ENCODE results near the gene RCSD1. TPM values are rescaled to one million over a fixed set of nuclear protein-coding genes. Genes with fewer than 3 reads are reported as not detected.

RCSD1 gene
- total RNA-seq, 1 experiment from 2014 or later: not detected

DNA sequence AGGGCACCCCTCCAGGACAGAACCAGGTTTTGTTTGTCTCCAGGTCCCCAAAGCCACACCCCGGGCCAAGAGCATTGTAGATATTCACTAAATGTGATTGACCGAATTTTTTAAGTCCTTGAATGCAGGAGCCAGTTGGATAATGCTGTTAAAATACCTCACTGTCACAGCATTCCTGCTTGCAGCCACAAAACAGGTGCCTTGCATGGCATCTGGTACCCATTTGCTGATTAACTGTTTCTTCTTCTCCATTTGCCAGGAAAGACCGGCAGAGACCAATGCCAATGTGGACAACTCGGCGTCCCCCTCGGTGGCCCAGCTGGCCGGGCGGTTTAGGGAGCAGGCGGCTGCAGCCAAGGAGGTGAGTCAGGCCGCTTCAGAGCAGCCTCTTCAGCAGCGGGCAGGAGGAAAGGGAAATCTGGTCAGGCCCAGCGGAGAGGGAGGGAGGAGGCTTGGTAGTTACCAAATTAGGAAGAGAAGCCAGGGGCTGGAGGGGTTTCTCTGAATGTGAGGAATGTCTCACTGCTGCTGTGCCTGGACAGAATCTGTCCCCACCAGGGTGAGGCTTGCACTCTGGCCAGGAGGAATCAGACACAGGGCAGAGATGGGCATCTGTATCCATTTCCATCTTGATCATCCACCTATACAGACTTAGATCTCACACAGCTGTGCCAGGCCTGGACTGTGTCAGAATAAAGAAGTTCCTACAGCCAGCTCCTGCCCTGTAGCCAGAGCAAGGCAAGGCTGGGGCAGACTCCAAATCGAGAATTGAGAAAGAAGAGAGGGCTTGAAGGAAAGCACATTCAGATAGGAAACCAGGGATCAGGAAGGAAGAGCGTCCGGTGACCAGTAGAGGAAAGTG is 53.8 kb downstream of the RCSD1 start:
- DNase-seq (ENCODE audit: low read depth): peak; percentile 54

GRCh38 chr1:167685844-167686243 is 55.8 kb downstream of the RCSD1 start:
- DNase-seq (ENCODE audit: low read depth): no peak

GRCh38 chr1:167687919-167688519 is 58.0 kb downstream of the RCSD1 start:
- DNase-seq (ENCODE audit: low read depth): peak; percentile 67

DNA sequence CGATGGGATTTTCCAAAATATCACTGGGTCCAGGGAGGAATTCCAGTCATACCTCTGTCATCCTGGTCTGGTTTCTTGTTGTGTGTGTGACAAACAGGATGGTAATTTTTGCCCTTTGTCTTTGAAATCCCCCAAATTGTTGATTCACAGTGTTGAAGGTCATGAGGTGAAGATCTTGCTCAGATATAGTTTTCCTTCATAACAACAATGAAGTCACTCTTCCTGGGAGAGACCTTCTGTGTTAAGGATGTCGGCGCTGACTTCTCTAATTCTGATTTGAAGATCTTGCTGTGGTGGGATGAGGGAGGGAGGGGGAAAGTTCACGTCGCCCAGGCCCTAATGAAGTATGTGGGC is 59.5 kb downstream of the RCSD1 start:
- peak; percentile 26 for DNase-seq (ENCODE audit: low read depth)

GRCh38 chr1:167690053-167690452 is 60.0 kb downstream of the RCSD1 start:
- no peak for DNase-seq (ENCODE audit: low read depth)

- DNase-seq (ENCODE audit: low read depth): no peak
These were observed 63.5 kb downstream of the RCSD1 start for GRCh38 chr1:167693425-167694045.

- no peak for DNase-seq (ENCODE audit: low read depth)
These were observed 64.7 kb downstream of the RCSD1 start for GRCh38 chr1:167694691-167695090.

GRCh38 chr1:167695147-167695546 is 65.1 kb downstream of the RCSD1 start:
- DNase-seq (ENCODE audit: low read depth): no peak

DNA sequence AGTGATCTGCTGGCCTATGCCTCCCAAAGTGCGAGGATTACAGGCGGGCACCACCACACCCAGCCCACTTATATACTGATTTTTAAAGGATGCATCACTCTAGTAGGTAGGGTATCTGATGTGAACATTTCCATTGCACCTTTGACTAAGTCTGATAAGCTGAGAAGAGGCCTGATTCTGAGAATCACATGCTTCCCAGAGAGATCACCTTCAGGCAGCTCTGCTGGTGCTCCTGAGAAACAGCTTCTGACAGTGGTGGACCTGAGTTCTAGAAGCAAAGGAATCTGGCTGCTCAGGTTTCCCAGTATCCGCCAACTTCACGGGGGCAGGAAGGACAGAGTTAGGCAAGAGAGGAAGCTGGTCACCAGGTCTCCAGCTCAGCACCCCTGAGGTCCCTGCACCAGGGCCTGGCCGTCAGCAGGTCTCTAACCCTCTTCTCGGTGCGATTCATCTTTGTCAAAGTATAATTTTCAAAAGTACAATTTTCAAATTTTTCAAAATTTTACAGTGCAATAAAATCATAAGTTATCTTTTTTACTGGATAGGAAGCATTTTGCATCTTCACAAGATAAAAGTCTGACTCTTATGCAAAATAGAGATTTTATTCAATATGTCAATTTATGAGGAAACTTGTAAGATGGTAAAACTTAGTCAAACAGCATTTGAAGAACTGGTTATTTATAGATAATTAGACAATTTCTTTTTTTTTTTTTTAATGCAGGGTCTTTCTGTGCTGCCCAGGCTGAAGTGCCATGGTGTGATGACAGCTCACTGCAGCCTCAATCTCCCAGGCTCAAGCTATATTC is 65.9 kb downstream of the RCSD1 start:
- no peak for DNase-seq (ENCODE audit: low read depth)

GRCh38 chr1:167697667-167698141 is 67.7 kb downstream of the RCSD1 start:
- no peak for DNase-seq (ENCODE audit: low read depth)

GRCh38 chr1:167698313-167698712 is 68.3 kb downstream of the RCSD1 start:
- DNase-seq (ENCODE audit: low read depth): no peak

- DNase-seq (ENCODE audit: low read depth): no peak
These were observed 71.5 kb downstream of the RCSD1 start for GRCh38 chr1:167701510-167701909.

GRCh38 chr1:167703557-167703956 is 73.5 kb downstream of the RCSD1 start:
- DNase-seq (ENCODE audit: low read depth): no peak

- DNase-seq (ENCODE audit: low read depth): no peak
These were observed 74.7 kb downstream of the RCSD1 start for GRCh38 chr1:167704715-167705114.

GRCh38 chr1:167705250-167705649 is 75.2 kb downstream of the RCSD1 start:
- DNase-seq (ENCODE audit: low read depth): no peak

DNA sequence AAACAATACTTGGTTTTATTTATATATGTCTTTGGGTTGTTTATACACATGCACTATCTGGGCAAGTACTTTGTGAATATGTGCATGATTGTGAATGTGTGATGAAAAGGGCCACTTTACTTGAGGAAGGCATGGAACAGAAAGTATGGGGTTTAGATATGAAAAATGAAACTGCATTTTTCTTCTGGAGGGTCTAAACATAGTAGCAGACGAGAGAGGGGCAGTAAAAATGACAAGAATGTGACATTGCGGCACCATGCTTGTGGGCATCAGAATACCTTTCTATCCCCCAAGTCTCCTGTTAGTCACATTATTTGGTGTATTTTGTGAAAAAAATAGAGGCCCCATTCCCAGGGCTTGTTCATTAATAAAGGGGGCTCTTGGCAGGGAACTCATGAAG is 76.3 kb downstream of the RCSD1 start:
- no peak for DNase-seq (ENCODE audit: low read depth)

DNA sequence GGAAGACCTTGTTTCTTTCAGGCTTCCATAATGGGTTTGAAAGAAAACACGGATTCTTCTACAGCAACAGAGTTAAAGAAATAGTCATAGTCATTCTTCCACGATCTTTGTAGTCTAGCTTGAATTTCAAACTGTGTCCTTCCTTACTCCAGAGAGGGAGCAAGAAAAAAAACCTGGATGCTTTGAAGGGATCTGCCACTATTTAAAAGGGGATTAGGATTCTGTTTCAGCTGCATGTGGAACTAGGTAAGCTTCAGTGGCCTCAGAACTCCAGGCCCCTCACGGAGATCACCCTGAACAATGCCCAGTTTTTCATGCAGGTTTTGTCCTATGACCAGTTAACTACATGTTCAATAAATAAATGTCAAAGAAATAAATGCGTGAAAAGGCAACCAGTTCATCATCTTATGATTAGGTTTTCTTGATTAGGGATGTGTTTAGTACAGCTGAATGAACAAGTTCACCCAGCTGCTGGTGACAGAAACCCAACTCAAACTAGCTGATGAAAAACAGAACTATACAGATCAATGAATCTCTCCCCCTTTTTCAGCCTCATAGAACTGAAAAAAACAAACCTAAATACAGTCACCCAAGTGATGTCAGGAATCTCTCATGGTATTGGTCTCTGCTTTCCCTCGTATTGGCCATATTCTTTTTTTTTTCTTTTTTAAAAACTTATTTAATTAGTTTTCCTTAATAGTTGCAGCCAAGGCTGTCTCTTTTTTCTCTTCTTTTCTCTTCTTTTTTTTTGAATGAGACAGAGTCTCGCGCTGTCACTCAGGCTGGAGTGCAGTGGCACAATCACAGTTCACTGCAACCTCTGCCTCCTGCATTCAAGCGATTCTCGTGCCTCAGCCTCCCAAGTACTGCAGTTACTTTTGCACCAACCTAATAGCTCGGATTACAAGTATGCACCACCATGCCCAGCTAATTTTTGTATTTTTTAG is 77.2 kb downstream of the RCSD1 start:
- DNase-seq (ENCODE audit: low read depth): no peak

- no peak for DNase-seq (ENCODE audit: low read depth)
These were observed 77.9 kb downstream of the RCSD1 start for GRCh38 chr1:167707942-167708341.

DNA sequence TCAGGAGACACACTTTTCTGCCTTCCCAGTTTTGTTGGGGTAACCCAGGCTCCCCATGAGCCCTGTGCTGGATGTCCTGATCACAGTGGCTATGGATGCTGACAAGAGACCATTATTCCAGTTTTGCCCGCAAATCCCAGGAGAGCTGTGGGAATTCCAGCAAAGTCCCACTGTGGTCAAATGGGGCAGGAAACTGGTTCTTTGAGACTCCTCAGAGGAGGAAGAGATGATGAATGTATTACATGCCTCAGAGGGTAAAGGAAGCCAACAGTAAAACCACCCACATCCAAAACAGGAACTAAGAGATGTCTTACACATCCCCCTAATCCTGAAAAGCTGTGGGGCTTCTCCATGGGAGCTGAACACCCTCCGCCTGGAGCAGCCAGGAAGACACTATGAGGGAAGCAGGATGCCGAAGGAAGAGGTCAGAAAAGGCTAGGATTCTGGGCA is 78.9 kb downstream of the RCSD1 start:
- peak; percentile 79 for DNase-seq (ENCODE audit: low read depth)

DNA sequence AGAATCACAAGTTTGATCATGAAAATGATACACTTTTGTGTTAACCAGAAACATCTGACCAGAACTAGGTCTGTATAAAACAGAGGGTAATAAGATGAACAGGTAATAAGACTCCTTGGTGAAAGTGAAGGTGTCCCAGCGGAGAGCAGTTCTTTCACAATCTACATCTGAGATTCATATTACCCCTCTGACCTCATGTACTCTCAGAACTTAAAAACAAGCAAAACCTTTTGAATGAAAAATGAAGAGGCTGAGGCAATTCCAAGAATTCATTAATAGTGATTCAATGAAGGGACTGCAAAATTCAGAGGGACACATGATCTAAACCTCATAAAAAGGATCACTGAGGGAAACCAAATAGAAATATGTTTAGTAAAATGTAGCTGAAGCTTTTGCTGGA is 80.8 kb downstream of the RCSD1 start:
- DNase-seq (ENCODE audit: low read depth): no peak

Data from HT1080 (cell line).